Mesenteric fat pad (tissue), 1 donor: ENCODE data around the gene CCM2L. TPM values are rescaled to one million over a fixed set of nuclear protein-coding genes. Genes with fewer than 3 reads are reported as not detected.

ENCODE experiments used
- DNase-seq: peaks from one replicate; pipeline ENCODE4 v3.0.0-alpha.2; 2020; ENCODE audit warnings: low spot score
- total RNA-seq: library from RNA; stranded (reverse); fragmentation: NEBNext Ultra II Directional; extraction: Animal tissue kit (Norgen Biotek cat#: 25700); gene quantifications from one replicate; pipeline ENCODE4 v1.2.1, GENCODE V29; 2021
- donor health status: DM: yes; HTN: yes; CAD: no.

CCM2L gene
- total RNA-seq, 1 donor from 2014 or later = 10.4 TPM

DNA sequence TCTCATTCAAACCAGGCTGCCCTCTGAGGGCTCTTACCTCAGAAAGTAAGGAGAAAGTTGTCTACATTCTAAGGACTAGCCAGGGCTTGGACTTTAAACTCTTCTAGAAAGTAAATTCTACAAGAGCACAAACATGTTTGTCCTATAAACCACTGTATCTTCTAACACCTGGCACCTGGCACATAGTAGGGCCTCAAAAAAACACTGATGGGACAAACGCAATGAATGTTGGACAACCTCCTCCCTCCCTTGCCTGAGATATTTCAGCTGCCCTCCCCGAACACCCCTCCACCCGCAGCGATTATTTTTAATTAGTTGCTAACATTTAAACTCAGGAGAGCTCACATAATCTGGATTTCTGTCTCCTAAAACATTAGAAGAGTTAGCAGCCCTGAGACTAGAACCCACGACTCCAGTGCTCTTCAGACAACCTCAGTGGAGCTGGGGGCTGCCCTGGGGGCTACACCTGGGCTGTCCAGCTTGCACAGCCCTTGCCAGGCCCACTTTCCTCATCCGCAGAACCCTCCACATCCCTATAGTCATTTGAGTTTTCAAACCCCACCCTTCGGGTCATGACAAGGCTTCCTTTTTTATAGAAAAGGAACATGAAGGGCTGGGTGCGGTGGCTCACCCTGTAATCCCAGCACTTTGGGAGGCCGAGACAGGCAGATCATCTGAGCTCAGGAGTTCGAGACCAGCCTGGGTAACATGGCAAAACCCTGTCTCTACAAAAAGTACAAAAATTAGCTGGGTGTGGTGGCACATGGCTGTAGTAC, 46.7 kb downstream of the CCM2L start:
- no peak for DNase-seq

DNA sequence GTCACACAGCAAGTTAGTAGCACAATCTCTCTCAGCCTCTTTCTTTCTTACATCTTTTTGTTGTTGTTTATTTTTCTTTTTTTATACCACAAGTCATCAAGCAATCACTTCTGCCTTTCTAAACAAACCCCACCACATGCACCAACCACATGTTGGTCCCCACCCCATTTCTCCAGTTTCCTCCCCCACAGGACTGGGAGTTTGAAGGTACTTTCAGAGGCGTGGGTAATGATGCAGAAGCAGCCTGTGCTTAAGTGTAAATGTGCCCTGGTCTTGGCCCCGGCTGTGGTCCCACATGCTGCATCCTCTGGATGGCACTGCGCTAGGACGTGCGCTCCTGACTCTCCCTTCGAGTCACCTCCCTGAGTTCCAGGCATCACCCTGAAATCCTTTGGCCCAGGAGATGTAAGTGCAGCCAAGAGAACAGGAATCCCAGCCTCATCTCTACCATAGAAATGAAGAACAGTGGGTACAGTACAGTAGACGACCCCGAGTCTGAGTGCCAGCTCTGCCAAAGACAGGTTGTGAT, 47.5 kb downstream of the CCM2L start:
- no peak for DNase-seq

DNA sequence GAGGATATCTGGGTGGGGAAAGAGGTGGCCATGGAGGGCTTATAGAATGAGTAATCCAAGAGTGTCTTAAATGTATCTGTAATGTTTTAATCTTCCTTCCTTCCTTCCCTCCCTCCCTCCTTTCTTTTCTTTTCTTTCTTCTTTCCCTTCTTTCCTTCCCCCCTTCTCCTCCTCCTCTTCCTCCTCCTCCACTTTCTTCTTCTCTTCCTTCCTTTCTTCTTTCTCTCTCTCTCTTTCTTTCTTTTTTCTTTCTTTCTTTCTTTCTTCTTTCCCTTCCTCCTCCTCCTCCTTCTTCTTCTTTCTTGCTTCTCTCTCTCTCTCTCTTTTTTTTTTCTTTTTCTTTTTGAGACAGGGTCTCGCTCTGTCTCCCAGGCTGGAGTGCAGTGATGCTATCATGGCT, 49.0 kb downstream of the CCM2L start:
- no peak for DNase-seq

- DNase-seq = no peak
Measured at GRCh38 chr20:32062776-32063170, 52.5 kb downstream of the CCM2L start.

DNA sequence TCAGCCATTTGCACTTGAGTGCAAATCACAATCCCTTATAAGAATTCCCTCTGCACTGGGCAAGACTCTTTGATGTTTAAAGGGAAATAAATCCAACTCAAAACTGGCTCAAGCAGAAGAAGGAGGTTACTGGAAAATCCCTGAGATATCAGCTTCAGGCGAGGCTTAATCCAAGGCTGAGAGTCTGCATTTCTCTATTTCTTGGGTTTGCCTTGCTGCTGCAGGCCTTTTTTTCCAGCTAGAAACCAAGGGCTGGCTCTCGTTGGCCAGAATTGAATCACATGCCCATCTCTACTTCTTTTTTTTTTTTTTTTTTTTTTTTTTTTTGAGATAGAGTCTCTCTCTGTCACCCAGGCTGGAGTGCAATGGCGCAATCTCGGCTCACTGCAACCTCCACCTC, 53.5 kb downstream of the CCM2L start:
- DNase-seq = no peak

- no peak for DNase-seq
Measured at GRCh38 chr20:32064667-32065066, 54.4 kb downstream of the CCM2L start.

- no peak for DNase-seq
Measured at GRCh38 chr20:32067234-32067821, 57.1 kb downstream of the CCM2L start.

GRCh38 chr20:32068174-32068573, 57.9 kb downstream of the CCM2L start:
- no peak for DNase-seq

GRCh38 chr20:32069711-32070110, 59.5 kb downstream of the CCM2L start:
- no peak for DNase-seq

GRCh38 chr20:32070282-32070681, 60.0 kb downstream of the CCM2L start:
- DNase-seq = no peak

GRCh38 chr20:32070690-32071213, 60.5 kb downstream of the CCM2L start:
- no peak for DNase-seq

GRCh38 chr20:32071395-32072167, 61.3 kb downstream of the CCM2L start:
- no peak for DNase-seq

DNA sequence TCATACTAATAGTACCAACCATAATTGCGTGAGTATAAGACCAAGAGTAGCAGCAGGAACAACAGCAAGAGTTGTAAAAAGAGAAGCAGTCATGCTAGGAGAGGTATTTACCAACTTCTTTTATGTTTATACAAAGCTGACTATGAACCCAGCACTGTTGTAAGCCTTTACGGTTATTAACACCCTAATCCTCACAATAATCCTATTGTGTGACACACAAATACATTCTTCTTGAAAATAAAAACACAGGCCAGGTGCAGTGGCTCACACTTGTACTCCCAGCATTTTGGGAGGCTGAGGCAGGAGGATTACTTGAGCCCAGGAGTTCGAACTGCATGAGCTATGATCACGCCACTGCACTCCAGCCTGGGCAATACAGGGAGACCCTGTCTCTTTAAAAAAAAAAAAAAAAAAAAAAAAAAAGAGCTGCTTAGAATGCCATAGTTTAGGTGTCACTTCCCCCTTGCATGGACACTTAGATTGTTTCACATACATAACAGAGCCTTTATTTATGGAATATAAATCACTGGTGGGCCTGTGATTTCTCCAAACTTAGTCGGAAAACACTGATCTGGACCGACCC, 62.0 kb downstream of the CCM2L start:
- DNase-seq = no peak

- DNase-seq = no peak
Measured at GRCh38 chr20:32075534-32075933, 65.3 kb downstream of the CCM2L start.

DNA sequence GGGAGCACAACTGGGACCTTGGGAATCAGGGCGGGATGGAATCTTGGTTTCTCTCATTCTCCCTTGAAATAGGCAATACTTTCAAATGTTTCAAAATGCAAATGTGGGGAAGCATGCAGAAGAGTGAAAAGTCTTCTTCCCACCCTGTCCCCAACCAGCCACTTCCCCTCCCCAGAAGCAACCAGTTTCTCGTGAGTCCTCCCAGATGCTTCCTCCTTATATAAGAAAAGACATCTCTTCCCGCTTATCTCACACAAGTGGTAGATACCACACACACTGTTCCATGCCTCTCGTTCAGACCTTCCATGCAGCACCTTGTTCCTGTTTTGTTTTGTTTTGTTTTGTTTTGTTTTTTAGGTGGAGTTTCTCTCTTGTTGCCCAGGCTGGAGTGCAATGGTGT, 67.0 kb downstream of the CCM2L start:
- DNase-seq = no peak

DNA sequence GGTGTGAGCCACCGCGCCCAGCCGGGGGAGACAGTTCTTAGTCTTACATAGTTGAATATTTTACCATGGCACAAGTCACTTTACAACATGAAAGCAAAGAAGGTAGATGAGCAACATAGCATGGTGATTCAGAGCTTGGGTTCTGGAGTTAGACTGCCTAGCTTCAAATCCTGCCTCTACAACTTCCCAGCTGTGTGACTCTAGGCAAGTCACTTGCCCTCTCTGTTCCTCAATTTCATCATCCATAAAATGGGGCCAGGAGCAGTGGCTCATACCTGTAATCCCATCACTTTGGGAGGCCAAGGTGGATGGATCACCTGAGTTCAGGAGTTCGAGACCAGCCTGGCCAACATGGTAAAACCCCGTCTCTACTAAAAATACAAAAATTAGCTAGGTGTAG, 68.1 kb downstream of the CCM2L start:
- DNase-seq = no peak

- no peak for DNase-seq
Measured at GRCh38 chr20:32078791-32079190, 68.6 kb downstream of the CCM2L start.

GRCh38 chr20:32079655-32080109, 69.4 kb downstream of the CCM2L start:
- DNase-seq = no peak

DNA sequence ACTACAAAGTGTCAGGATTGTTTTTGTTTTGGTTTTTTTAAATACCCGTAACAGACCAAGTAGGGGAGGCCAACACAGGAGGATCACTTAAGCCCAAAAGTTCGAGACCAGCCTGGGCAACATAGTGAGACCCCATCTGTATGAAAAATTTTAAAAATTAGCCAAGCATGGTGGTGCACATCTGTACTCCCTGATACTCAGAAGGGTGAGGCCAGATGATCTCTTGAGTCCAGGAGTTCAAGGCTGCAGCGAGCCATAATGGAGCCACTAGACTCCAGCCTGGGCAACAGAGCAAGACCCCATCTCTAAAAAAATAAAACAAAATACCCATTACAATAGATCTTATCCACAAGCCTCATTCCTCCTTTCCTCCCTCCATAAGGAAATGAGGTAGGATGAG, 70.5 kb downstream of the CCM2L start:
- no peak for DNase-seq
